UCSD-AML1 (cell line): ENCODE measurements around the gene NUMB.

Experiments
- DNase-seq: peaks from one replicate; lab custom pipeline; 2025; ENCODE audit not compliant: unreplicated experiment; lab: John Stamatoyannopoulos, UW

NUMB gene

GRCh38 chr14:73262427-73263183 lies 195.7 kb downstream of the NUMB start:
- no peak for DNase-seq

- DNase-seq: no peak
These were observed 196.6 kb downstream of the NUMB start for GRCh38 chr14:73261520-73262426.

- DNase-seq: no peak
These were observed 197.3 kb downstream of the NUMB start for GRCh38 chr14:73261075-73261474.

GRCh38 chr14:73260574-73260973 lies 197.8 kb downstream of the NUMB start:
- no peak for DNase-seq

GRCh38 chr14:73259837-73260236 lies 198.5 kb downstream of the NUMB start:
- DNase-seq: no peak

GRCh38 chr14:73258845-73259611 lies 199.3 kb downstream of the NUMB start:
- no peak for DNase-seq

GRCh38 chr14:73258076-73258475 lies 200.3 kb downstream of the NUMB start:
- no peak for DNase-seq

- DNase-seq: no peak
These were observed 202.6 kb downstream of the NUMB start for GRCh38 chr14:73255693-73256225.

GRCh38 chr14:73255005-73255400 lies 203.3 kb downstream of the NUMB start:
- DNase-seq: no peak

GRCh38 chr14:73254247-73255004 lies 203.9 kb downstream of the NUMB start:
- no peak for DNase-seq

- no peak for DNase-seq
These were observed 204.6 kb downstream of the NUMB start for GRCh38 chr14:73253721-73254120.

GRCh38 chr14:73253323-73253610 lies 205.1 kb downstream of the NUMB start:
- no peak for DNase-seq

GRCh38 chr14:73252491-73253322 lies 205.6 kb downstream of the NUMB start:
- no peak for DNase-seq

- no peak for DNase-seq
These were observed 206.7 kb downstream of the NUMB start for GRCh38 chr14:73251516-73252215.

- DNase-seq: no peak
These were observed 207.4 kb downstream of the NUMB start for GRCh38 chr14:73250781-73251500.

- DNase-seq: no peak
These were observed 208.0 kb downstream of the NUMB start for GRCh38 chr14:73250317-73250713.

GRCh38 chr14:73249564-73250316 lies 208.6 kb downstream of the NUMB start:
- no peak for DNase-seq

GRCh38 chr14:73249108-73249507 lies 209.2 kb downstream of the NUMB start:
- no peak for DNase-seq
